K562 (cell line): ENCODE data around the gene IL10. TPM values are rescaled to one million over a fixed set of nuclear protein-coding genes. Genes with fewer than 3 reads are reported as not detected.

ENCODE experiments used
- CHCHD3 ChIP-seq: fragments of 250-450 bp; sonication (Bioruptor Pico); IDR thresholded peaks from 2 replicates; pipeline ENCODE4 v2.1.2; 2022; ENCODE audit warnings: mild to moderate bottlenecking
- EGR1 ChIP-seq: fragments of 450-650 bp; conservative IDR thresholded peaks from 2 replicates; pipeline ENCODE4 v1.6.1; 2017; ENCODE audit warnings: mild to moderate bottlenecking
- FOXP1 ChIP-seq: sonication (generic); formaldehyde crosslinking; IDR thresholded peaks from 2 replicates; pipeline ENCODE4 v1.8.0; 2022; ENCODE audit warnings: mild to moderate bottlenecking, missing genetic modification reagents
- HCFC1 ChIP-seq: IDR thresholded peaks from 2 replicates; pipeline ENCODE4 v1.6.1; 2012; ENCODE audit warnings: low read depth, low read length, improper control_type of control experiment
- HLTF ChIP-seq: fragments of 450-650 bp; IDR thresholded peaks from 2 replicates; pipeline ENCODE4 v1.6.1; 2016
- NCOA4 ChIP-seq: fragments of 450-650 bp; IDR thresholded peaks from 2 replicates; pipeline ENCODE4 v1.6.1; 2018; ENCODE audit warnings: mild to moderate bottlenecking; ENCODE audit not compliant: partially characterized antibody
- NFXL1 ChIP-seq: fragments of 450-650 bp; formaldehyde crosslinking; IDR thresholded peaks from 2 replicates; pipeline ENCODE4 v1.4.0; 2021; ENCODE audit warnings: mild to moderate bottlenecking
- PTTG1 ChIP-seq: fragments of 450-650 bp; IDR thresholded peaks from 2 replicates; pipeline ENCODE4 v1.6.1; 2016; ENCODE audit warnings: low read depth, mild to moderate bottlenecking, missing genetic modification characterization, missing compliant biosample characterization
- TOE1 ChIP-seq, 2 experiments: fragments of 450-650 bp in 1 of 2; sonication (generic) in 1 of 2; formaldehyde crosslinking in 1 of 2; IDR thresholded peaks; 2 replicates each; pipeline versions ENCODE4 v1.7.1 to v1.8.0; 2016 to 2022; ENCODE audit warnings: borderline replicate concordance in 2 of 2, mild to moderate bottlenecking in 2 of 2, antibody characterized with exemption in 1 of 2, inconsistent platforms in 1 of 2, low read depth in 1 of 2, missing genetic modification reagents in 1 of 2, moderate library complexity in 1 of 2
- XRCC3 ChIP-seq: fragments of 450-650 bp; IDR thresholded peaks from 2 replicates; pipeline ENCODE4 v1.6.1; 2017; ENCODE audit warnings: mild to moderate bottlenecking, moderate library complexity
- ZNF212 ChIP-seq: fragments of 450-650 bp; formaldehyde crosslinking; IDR thresholded peaks from 2 replicates; pipeline ENCODE4 v1.4.0; 2020; ENCODE audit warnings: mild to moderate bottlenecking
- polyA plus RNA-seq, 8 experiments: library from polyadenylated mRNA; depleted of rRNA in 4 of 8; stranded (reverse) in 5 of 8; unstranded in 3 of 8; fragments of >200 nt; fragmentation: Nextera tagmentation in 2 of 8; fragmentation: Illumina TruSeq in 1 of 8; extraction: Ambion mirVana in 2 of 8; extraction: Trizol in 1 of 8; gene quantifications; 2 replicates each; pipeline versions ENCODE4 v1.2.1 to v1.2.3, GENCODE V29; 2011 to 2014; ENCODE audit warnings: inconsistent platforms in 1 of 8, missing spikeins in 1 of 8
- total RNA-seq, 7 experiments: library from RNA; depleted of rRNA in 6 of 7; stranded (reverse); fragments of >200 nt in 6 of 7; fragmentation: Illumina TruSeq in 2 of 7; extraction: Trizol in 2 of 7; gene quantifications; 2 replicates each; pipeline versions ENCODE4 v1.2.1 to v1.2.3, GENCODE V29; 2011 to 2021; ENCODE audit warnings: low replicate concordance in 1 of 7
- TF ChIP-seq, protein P1 (sequence below): fragments of 450-650 bp; IDR thresholded peaks from 2 replicates; pipeline ENCODE4 v1.6.1; 2016; ENCODE audit warnings: low read depth
- TF ChIP-seq, protein P2 (sequence below): fragments of 200-800 bp; sonication (Bioruptor generic); IDR thresholded peaks from 2 replicates; pipeline ENCODE4 v1.6.1; 2017; ENCODE audit warnings: missing genetic modification characterization, missing compliant biosample characterization
- TF ChIP-seq, protein P3 (sequence below): fragments of 450-650 bp; IDR thresholded peaks from 2 replicates; pipeline ENCODE4 v1.6.1; 2017; ENCODE audit warnings: antibody characterized with exemption
- TF ChIP-seq, protein P4 (sequence below): IDR thresholded peaks from 2 replicates; pipeline ENCODE4 v1.6.1; 2016; ENCODE audit warnings: missing genetic modification characterization, missing compliant biosample characterization

IL10 gene
- total and polyA plus RNA-seq, 9 of the 15 experiments (the other 6 are each of a cell fraction or from before 2014, with no cell fraction given), result 0.29 TPM; not detected in 8

DNA sequence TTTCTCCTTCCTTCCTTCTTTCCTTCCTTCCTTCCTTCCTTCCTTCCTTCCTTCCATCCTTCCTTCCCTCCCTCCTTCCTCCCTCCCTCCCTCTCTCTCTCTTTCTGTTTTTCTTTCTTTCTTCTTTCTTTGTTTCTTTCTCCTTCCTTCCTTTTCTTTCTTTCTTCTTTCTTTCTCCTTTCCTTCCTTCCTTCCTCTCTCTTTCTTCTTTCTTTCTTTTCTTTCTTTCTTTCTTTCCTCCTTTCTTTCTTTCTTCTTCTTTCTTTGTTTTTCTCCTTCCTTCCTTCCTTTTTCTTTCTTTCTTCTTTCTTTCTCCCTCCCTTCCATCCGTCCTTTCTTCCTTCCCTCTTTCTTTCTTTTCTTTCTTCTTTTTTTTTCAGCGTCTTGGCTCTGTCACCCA lies 19.8 kb downstream of the IL10 start (continued):
- TF ChIP-seq, protein P1, sequence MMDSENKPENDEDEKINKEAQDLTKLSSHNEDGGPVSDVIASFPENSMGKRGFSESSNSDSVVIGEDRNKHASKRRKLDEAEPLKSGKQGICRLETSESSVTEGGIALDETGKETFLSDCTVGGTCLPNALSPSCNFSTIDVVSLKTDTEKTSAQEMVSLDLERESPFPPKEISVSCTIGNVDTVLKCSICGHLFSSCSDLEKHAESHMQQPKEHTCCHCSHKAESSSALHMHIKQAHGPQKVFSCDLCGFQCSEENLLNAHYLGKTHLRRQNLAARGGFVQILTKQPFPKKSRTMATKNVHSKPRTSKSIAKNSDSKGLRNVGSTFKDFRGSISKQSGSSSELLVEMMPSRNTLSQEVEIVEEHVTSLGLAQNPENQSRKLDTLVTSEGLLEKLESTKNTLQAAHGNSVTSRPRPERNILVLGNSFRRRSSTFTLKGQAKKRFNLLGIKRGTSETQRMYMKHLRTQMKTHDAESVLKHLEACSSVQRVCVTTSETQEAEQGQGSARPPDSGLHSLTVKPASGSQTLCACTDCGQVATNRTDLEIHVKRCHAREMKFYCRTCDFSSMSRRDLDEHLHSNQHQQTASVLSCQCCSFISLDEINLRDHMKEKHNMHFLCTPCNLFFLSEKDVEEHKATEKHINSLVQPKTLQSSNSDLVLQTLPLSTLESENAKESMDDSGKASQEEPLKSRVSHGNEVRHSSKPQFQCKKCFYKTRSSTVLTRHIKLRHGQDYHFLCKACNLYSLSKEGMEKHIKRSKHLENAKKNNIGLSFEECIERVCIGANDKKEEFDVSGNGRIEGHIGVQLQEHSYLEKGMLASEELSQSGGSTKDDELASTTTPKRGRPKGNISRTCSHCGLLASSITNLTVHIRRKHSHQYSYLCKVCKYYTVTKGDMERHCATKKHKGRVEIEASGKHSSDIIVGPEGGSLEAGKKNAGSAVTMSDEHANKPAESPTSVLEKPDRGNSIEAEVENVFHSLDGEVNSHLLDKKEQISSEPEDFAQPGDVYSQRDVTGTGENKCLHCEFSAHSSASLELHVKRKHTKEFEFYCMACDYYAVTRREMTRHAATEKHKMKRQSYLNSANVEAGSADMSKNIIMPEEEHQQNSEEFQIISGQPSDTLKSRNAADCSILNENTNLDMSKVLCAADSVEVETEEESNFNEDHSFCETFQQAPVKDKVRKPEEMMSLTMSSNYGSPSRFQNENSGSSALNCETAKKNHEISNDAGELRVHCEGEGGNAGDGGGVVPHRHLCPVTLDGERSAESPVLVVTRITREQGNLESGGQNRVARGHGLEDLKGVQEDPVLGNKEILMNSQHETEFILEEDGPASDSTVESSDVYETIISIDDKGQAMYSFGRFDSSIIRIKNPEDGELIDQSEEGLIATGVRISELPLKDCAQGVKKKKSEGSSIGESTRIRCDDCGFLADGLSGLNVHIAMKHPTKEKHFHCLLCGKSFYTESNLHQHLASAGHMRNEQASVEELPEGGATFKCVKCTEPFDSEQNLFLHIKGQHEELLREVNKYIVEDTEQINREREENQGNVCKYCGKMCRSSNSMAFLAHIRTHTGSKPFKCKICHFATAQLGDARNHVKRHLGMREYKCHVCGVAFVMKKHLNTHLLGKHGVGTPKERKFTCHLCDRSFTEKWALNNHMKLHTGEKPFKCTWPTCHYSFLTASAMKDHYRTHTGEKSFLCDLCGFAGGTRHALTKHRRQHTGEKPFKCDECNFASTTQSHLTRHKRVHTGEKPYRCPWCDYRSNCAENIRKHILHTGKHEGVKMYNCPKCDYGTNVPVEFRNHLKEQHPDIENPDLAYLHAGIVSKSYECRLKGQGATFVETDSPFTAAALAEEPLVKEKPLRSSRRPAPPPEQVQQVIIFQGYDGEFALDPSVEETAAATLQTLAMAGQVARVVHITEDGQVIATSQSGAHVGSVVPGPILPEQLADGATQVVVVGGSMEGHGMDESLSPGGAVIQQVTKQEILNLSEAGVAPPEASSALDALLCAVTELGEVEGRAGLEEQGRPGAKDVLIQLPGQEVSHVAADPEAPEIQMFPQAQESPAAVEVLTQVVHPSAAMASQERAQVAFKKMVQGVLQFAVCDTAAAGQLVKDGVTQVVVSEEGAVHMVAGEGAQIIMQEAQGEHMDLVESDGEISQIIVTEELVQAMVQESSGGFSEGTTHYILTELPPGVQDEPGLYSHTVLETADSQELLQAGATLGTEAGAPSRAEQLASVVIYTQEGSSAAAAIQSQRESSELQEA, result peak; percentile 39; the same call in 1 of the 2 replicates
- TF ChIP-seq FOXP1 (CRISPR knock-in tag) (no peak), TOE1 (IDR thresholded peaks at IDR 0.05; ENCODE audit: borderline replicate concordance) (0 out of 2 replicates have a peak, but pooled peaks have one; percentile 24), TOE1 (CRISPR knock-in tag; IDR thresholded peaks at IDR 0.05; ENCODE audit: borderline replicate concordance, low read depth) (no peak), NFXL1 (CRISPR knock-in tag) (no peak), NCOA4 (no peak), ZNF212 (no peak), PTTG1 (no peak), HLTF (peak; percentile 62; the same call in 1 of the 2 replicates), XRCC3 (no peak), CHCHD3 (CRISPR knock-in tag) (no peak), EGR1 (no peak), HCFC1 (no peak)
- TF ChIP-seq, protein P2, sequence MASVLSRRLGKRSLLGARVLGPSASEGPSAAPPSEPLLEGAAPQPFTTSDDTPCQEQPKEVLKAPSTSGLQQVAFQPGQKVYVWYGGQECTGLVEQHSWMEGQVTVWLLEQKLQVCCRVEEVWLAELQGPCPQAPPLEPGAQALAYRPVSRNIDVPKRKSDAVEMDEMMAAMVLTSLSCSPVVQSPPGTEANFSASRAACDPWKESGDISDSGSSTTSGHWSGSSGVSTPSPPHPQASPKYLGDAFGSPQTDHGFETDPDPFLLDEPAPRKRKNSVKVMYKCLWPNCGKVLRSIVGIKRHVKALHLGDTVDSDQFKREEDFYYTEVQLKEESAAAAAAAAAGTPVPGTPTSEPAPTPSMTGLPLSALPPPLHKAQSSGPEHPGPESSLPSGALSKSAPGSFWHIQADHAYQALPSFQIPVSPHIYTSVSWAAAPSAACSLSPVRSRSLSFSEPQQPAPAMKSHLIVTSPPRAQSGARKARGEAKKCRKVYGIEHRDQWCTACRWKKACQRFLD (CRISPR knock-in tag), result no peak
- TF ChIP-seq, protein P3, sequence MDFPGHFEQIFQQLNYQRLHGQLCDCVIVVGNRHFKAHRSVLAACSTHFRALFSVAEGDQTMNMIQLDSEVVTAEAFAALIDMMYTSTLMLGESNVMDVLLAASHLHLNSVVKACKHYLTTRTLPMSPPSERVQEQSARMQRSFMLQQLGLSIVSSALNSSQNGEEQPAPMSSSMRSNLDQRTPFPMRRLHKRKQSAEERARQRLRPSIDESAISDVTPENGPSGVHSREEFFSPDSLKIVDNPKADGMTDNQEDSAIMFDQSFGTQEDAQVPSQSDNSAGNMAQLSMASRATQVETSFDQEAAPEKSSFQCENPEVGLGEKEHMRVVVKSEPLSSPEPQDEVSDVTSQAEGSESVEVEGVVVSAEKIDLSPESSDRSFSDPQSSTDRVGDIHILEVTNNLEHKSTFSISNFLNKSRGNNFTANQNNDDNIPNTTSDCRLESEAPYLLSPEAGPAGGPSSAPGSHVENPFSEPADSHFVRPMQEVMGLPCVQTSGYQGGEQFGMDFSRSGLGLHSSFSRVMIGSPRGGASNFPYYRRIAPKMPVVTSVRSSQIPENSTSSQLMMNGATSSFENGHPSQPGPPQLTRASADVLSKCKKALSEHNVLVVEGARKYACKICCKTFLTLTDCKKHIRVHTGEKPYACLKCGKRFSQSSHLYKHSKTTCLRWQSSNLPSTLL, result 0 out of 2 replicates have a peak, but pooled peaks have one; percentile 26
- TF ChIP-seq, protein P4, sequence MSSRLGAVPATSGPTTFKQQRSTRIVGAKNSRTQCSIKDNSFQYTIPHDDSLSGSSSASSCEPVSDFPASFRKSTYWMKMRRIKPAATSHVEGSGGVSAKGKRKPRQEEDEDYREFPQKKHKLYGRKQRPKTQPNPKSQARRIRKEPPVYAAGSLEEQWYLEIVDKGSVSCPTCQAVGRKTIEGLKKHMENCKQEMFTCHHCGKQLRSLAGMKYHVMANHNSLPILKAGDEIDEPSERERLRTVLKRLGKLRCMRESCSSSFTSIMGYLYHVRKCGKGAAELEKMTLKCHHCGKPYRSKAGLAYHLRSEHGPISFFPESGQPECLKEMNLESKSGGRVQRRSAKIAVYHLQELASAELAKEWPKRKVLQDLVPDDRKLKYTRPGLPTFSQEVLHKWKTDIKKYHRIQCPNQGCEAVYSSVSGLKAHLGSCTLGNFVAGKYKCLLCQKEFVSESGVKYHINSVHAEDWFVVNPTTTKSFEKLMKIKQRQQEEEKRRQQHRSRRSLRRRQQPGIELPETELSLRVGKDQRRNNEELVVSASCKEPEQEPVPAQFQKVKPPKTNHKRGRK (tag), result peak; percentile 97
